Measurements from ENCODE around the gene RASSF5. TPM values are rescaled to one million over a fixed set of nuclear protein-coding genes. Genes with fewer than 3 reads are reported as not detected.

RASSF5 gene
- total and polyA plus RNA-seq, 10 of the 15 experiments (the other 5 are each of a cell fraction or from before 2014, with no cell fraction given) = 14.0 to 89.6 (median 68.9) TPM

GRCh38 chr1:206545351-206545750 lies 38.0 kb downstream of the RASSF5 start (continued):
- no peak for TF ChIP-seq CUX1 (IDR thresholded peaks at IDR 0.05; ENCODE audit: insufficient replicate concordance, low read depth, low read length)

- FAIRE-seq (no peak), ATAC-seq (no peak), DNase-seq (ENCODE audit: low read depth, low spot score) (no peak)
- ChIA-PET SMC1A (ENCODE audit: uncharacterized antibody, unreplicated experiment) (interaction anchor here (2.0 to 10.8 kb wide), 6 partner anchors 8 to 63 kb away, joined by 9 to 311 read pairs (median 22); no protein-coding TSS in a partner anchor), POLR2A (no interaction called here), RAD21 (ENCODE audit: unreplicated experiment) (interaction anchor here (1.0 to 5.2 kb wide), 10 partner anchors 10 to 68 kb away, joined by 3 to 95 read pairs (median 24); no protein-coding TSS in a partner anchor), CTCF (interaction anchor here (1.6 to 9.4 kb wide), 10 partner anchors 12 to 117 kb away, joined by 5 to 440 read pairs (median 32); no protein-coding TSS in a partner anchor)
- no peaks in the 10 kb centered on the region for H3K79me2 ChIP-seq (ENCODE audit: control insufficient read depth, insufficient read depth, low read length)
- intact Hi-C loops (cut with micrococcal nuclease; ENCODE audit: unreplicated experiment) = no loop called here
- H3K9me3 ChIP-seq (replicated peaks; ENCODE audit: control insufficient read depth, insufficient read depth, low read length) = no peaks in the 10 kb centered on the region
- no peak overlapping the region for H3K9ac ChIP-seq (ENCODE audit: control insufficient read depth, insufficient read depth, low read length)
- no peaks in the 10 kb centered on the region for H3K27me3 ChIP-seq (replicated peaks in 1 of 2; ENCODE audit: control insufficient read depth in 2 of 2, insufficient read depth in 2 of 2, low read length in 1 of 2)
- H4K20me1 ChIP-seq (ENCODE audit: control insufficient read depth, insufficient read depth) = no peaks in the 10 kb centered on the region
- no TSS peak for BruUV-seq (replicated peaks)
- H3K4me1 ChIP-seq (ENCODE audit: control insufficient read depth, insufficient read depth, low read length) = no peaks in the 10 kb centered on the region; the same call in 1 of the 2 replicates
- no peak overlapping the region for H3K4me2 ChIP-seq (ENCODE audit: control insufficient read depth, insufficient read depth)
- in situ Hi-C loops (cut with MboI) = loop anchor here (5.0 kb wide), 1 partner anchor 35 kb away; no protein-coding TSS in a partner anchor
- no peaks in the 10 kb centered on the region for H3K36me3 ChIP-seq (ENCODE audit: control insufficient read depth in 2 of 2, insufficient read depth in 2 of 2, low read length in 1 of 2)
- H3K4me3 ChIP-seq = no peak overlapping the region
- no peak overlapping the region for H3K27ac ChIP-seq (ENCODE audit: control insufficient read depth, insufficient read depth)
- no peak overlapping the region for H2AFZ ChIP-seq (ENCODE audit: control insufficient read depth, low read depth, low read length)
- 63% methylated on average over 7 of the region's 7 CpGs for WGBS (ENCODE audit: insufficient coverage, insufficient replicate concordance, low lambda C conversion rate, missing lambda C conversion rate)
- TF ChIP-seq KDM1A (IDR thresholded peaks at IDR 0.05; ENCODE audit: borderline replicate concordance) (no peak), POLR2AphosphoS5 (IDR thresholded peaks at IDR 0.05; ENCODE audit: low read length) (no peak), BMI1 (IDR thresholded peaks at IDR 0.05; ENCODE audit: borderline replicate concordance) (no peak), MXI1 (IDR thresholded peaks at IDR 0.05; ENCODE audit: low read depth, low read length) (no peak), ZNF687 (IDR thresholded peaks at IDR 0.05) (no peak), BCLAF1 (IDR thresholded peaks at IDR 0.05) (no peak), SMAD1 (IDR thresholded peaks at IDR 0.05; ENCODE audit: low read depth, partially characterized antibody) (no peak), TCF3 (IDR thresholded peaks at IDR 0.05; ENCODE audit: borderline replicate concordance, insufficient read depth, low read depth, low read length) (no peak), HDAC6 (IDR thresholded peaks at IDR 0.05; ENCODE audit: unreplicated experiment) (no peak)
These were observed 39.8 kb downstream of the RASSF5 start for GRCh38 chr1:206547104-206547503.
